H1 (cell line): Measurements from ENCODE around the gene ANKRD40CL. TPM values are rescaled to one million over a fixed set of nuclear protein-coding genes. Genes with fewer than 3 reads are reported as not detected.

Source experiments
- CTCF ChIA-PET: fragments of 300-600 bp; sonication (Branson Sonifier 250); formaldehyde crosslinking; loops from one replicate; lab custom pipeline; 2021; ENCODE audit not compliant: partially characterized antibody; lab: Charles Lee
- POLR2A ChIA-PET: fragments of 300-600 bp; sonication (Branson Sonifier 250); formaldehyde crosslinking; loops from one replicate; lab custom pipeline; 2021; ENCODE audit warnings: inconsistent platforms; ENCODE audit not compliant: partially characterized antibody; lab: Charles Lee
- DNase-seq, 2 experiments: peaks; one replicate each; pipeline versions ENCODE4 v3.0.0 to v3.0.0-alpha.2; 2010 to 2022; ENCODE audit warnings: low spot score in 2 of 2, low read depth in 1 of 2, mixed read lengths in 1 of 2
- FAIRE-seq: peaks from 2 replicates; lab custom pipeline; 2011; peaks lifted over from hg19 to GRCh38; lab: Jason Lieb, UNC
- H2AFZ ChIP-seq: 2 replicates; pipeline ENCODE4 v1.8.1; 2012; ENCODE audit warnings: low read length, inconsistent platforms
- H2AK5ac ChIP-seq: 2 replicates; pipeline ENCODE4 v1.6.1; 2013; ENCODE audit warnings: low read depth, low read length
- H2BK120ac ChIP-seq: replicated peaks from 2 replicates; pipeline ENCODE3; 2013; ENCODE audit warnings: low read depth, low read length, inconsistent platforms
- H2BK12ac ChIP-seq: 2 replicates; pipeline ENCODE4 v1.6.1; 2013; ENCODE audit warnings: low read depth, low read length
- H2BK15ac ChIP-seq: 2 replicates; pipeline ENCODE4 v1.6.1; 2013; ENCODE audit warnings: low read length
- H2BK20ac ChIP-seq: 2 replicates; pipeline ENCODE4 v1.6.1; 2013; ENCODE audit warnings: low read length
- H2BK5ac ChIP-seq: 2 replicates; pipeline ENCODE4 v1.6.1; 2013; ENCODE audit warnings: low read depth, low read length
- H3K14ac ChIP-seq: 2 replicates; pipeline ENCODE4 v1.6.1; 2013; ENCODE audit warnings: inconsistent platforms; ENCODE audit not compliant: insufficient read length
- H3K18ac ChIP-seq: 2 replicates; pipeline ENCODE4 v1.6.1; 2013; ENCODE audit warnings: low read length; ENCODE audit errors: extremely low read depth
- H3K23ac ChIP-seq: 2 replicates; pipeline ENCODE4 v1.6.1; 2013; ENCODE audit warnings: inconsistent platforms; ENCODE audit not compliant: insufficient read length
- H3K23me2 ChIP-seq: 2 replicates; pipeline ENCODE4 v1.6.1; 2013; ENCODE audit warnings: low read depth, low read length
- H3K27ac ChIP-seq: 2 replicates; pipeline ENCODE4 v1.6.1; 2011; ENCODE audit warnings: low read depth, low read length, inconsistent platforms
- H3K27me3 ChIP-seq, 4 experiments: replicated peaks in 1 of 4; 1 replicate in 1 of 4; 2 replicates in 3 of 4; pipeline versions ENCODE4 v1.6.1 to v1.8.1; 2011 to 2013; ENCODE audit warnings: low read length in 3 of 4, mild to moderate bottlenecking in 3 of 4, inconsistent platforms in 2 of 4, mixed read lengths in 2 of 4, moderate library complexity in 1 of 4; ENCODE audit not compliant: control insufficient read depth in 3 of 4, insufficient read depth in 3 of 4; ENCODE audit errors: extremely low read depth in 1 of 4
- H3K36me3 ChIP-seq, 4 experiments: 2 replicates each; pipeline versions ENCODE4 v1.6.1 to v1.8.1; 2011 to 2013; ENCODE audit warnings: mild to moderate bottlenecking in 4 of 4, low read length in 3 of 4, moderate library complexity in 2 of 4, control low read depth in 1 of 4, inconsistent platforms in 1 of 4; ENCODE audit not compliant: insufficient read depth in 4 of 4, control insufficient read depth in 2 of 4
- H3K4ac ChIP-seq: replicated peaks from 2 replicates; pipeline ENCODE3; 2013; ENCODE audit warnings: low read length, low read depth, mixed read lengths, inconsistent platforms; ENCODE audit not compliant: insufficient read length
- H3K4me1 ChIP-seq, 4 experiments: replicated peaks in 1 of 4; 1 replicate in 1 of 4; 2 replicates in 3 of 4; pipeline versions ENCODE4 v1.6.1 to v1.8.1; 2011 to 2013; ENCODE audit warnings: low read length in 3 of 4, inconsistent platforms in 2 of 4, mixed read lengths in 1 of 4; ENCODE audit not compliant: insufficient read depth in 4 of 4, control insufficient read depth in 3 of 4
- H3K4me2 ChIP-seq, 2 experiments: 2 replicates each; pipeline versions ENCODE4 v1.6.1 to v1.8.1; 2011 to 2013; ENCODE audit warnings: low read depth in 2 of 2, low read length in 2 of 2, control low read depth in 1 of 2, inconsistent platforms in 1 of 2, mild to moderate bottlenecking in 1 of 2; ENCODE audit not compliant: insufficient read depth in 1 of 2
- H3K4me3 ChIP-seq, 4 experiments: fragments of 200-600, 300-600 bp in 1 of 4; sonication (generic), shearing (Covaris generic), sonication (Bioruptor Twin) in 1 of 4; 2 replicates each; pipeline versions ENCODE4 v1.5.1 to v1.8.1; 2011 to 2016; ENCODE audit warnings: low read length in 4 of 4, low read depth in 3 of 4, control low read depth in 2 of 4, inconsistent platforms in 2 of 4, mild to moderate bottlenecking in 2 of 4, mixed read lengths in 1 of 4, moderate library complexity in 1 of 4; ENCODE audit not compliant: insufficient read depth in 2 of 4; ENCODE audit errors: extremely low read depth in 1 of 4
- H3K56ac ChIP-seq: replicated peaks from 2 replicates; pipeline ENCODE3; 2013; ENCODE audit warnings: low read depth, mild to moderate bottlenecking, mixed read lengths, low read length, inconsistent platforms; ENCODE audit not compliant: insufficient read length
- H3K79me1 ChIP-seq: 2 replicates; pipeline ENCODE4 v1.6.1; 2013; ENCODE audit warnings: low read depth, low read length, control low read depth
- H3K79me2 ChIP-seq, 2 experiments: 2 replicates each; pipeline versions ENCODE4 v1.6.1 to v1.8.1; 2012 to 2013; ENCODE audit warnings: low read length in 2 of 2, mild to moderate bottlenecking in 2 of 2, inconsistent platforms in 1 of 2; ENCODE audit not compliant: insufficient read depth in 2 of 2, control insufficient read depth in 1 of 2
- H3K9ac ChIP-seq, 4 experiments: replicated peaks in 1 of 4; 1 replicate in 1 of 4; 2 replicates in 3 of 4; pipeline versions ENCODE4 v1.6.1 to v1.8.1; 2011 to 2013; ENCODE audit warnings: low read depth in 3 of 4, low read length in 3 of 4, control low read depth in 2 of 4, mild to moderate bottlenecking in 2 of 4, moderate library complexity in 2 of 4, inconsistent platforms in 1 of 4; ENCODE audit errors: extremely low read depth in 1 of 4
- H3K9me3 ChIP-seq, 2 experiments: 2 replicates each; pipeline versions ENCODE4 v1.6.1 to v1.8.1; 2012 to 2013; ENCODE audit warnings: mild to moderate bottlenecking in 2 of 2, moderate library complexity in 2 of 2, control low read depth in 1 of 2, inconsistent platforms in 1 of 2, low read depth in 1 of 2, low read length in 1 of 2, mixed read lengths in 1 of 2; ENCODE audit not compliant: insufficient read depth in 2 of 2
- H4K20me1 ChIP-seq, 2 experiments: replicated peaks in 1 of 2; 2 replicates each; pipeline versions ENCODE3 to v1.8.1; 2011 to 2013; ENCODE audit warnings: inconsistent platforms in 2 of 2, low read length in 2 of 2, mild to moderate bottlenecking in 1 of 2; ENCODE audit not compliant: insufficient read depth in 2 of 2, control insufficient read depth in 1 of 2
- H4K5ac ChIP-seq: 2 replicates; pipeline ENCODE4 v1.6.1; 2013; ENCODE audit warnings: low read length, low read depth, mixed read lengths, inconsistent platforms; ENCODE audit not compliant: insufficient read length
- H4K8ac ChIP-seq: 2 replicates; pipeline ENCODE4 v1.8.0; 2013; ENCODE audit warnings: mild to moderate bottlenecking, moderate library complexity, low read length, inconsistent platforms; ENCODE audit not compliant: insufficient read depth; ENCODE audit errors: extremely low read depth
- H4K91ac ChIP-seq: replicated peaks from 2 replicates; pipeline ENCODE3; 2013; ENCODE audit warnings: low read length, mixed read lengths, inconsistent platforms; ENCODE audit not compliant: insufficient read length
- CBX8 ChIP-seq: fragments of 300-800, 300-1000 bp; sonication (generic); IDR thresholded peaks from 2 replicates; pipeline ENCODE4 v1.7.1; 2016; ENCODE audit warnings: low read depth, low read length, borderline replicate concordance
- CHD1 ChIP-seq: IDR thresholded peaks from 2 replicates; pipeline ENCODE4 v1.6.1; 2012; ENCODE audit warnings: low read depth, low read length, improper control_type of control experiment
- CHD2 ChIP-seq: IDR thresholded peaks from 2 replicates; pipeline ENCODE4 v1.6.1; 2012; ENCODE audit warnings: low read length, improper control_type of control experiment
- CREB1 ChIP-seq: IDR thresholded peaks from 2 replicates; pipeline ENCODE4 v1.6.1; 2012; ENCODE audit warnings: inconsistent platforms
- HDAC6 ChIP-seq: IDR thresholded peaks from one replicate; pipeline ENCODE4 v1.7.1; 2012; ENCODE audit warnings: low read depth, mild to moderate bottlenecking, inconsistent platforms, low read length, moderate library complexity
- KDM4A ChIP-seq: IDR thresholded peaks from one replicate; pipeline ENCODE4 v1.7.1; 2012; ENCODE audit warnings: low read depth, mild to moderate bottlenecking, moderate library complexity, low read length, inconsistent platforms; ENCODE audit not compliant: severe bottlenecking
- SAP30 ChIP-seq: fragments of 300-600 bp; sonication (generic); IDR thresholded peaks from 2 replicates; pipeline ENCODE4 v1.7.1; 2012; ENCODE audit warnings: low read length, moderate library complexity, mild to moderate bottlenecking, inconsistent platforms; ENCODE audit not compliant: insufficient read depth, insufficient replicate concordance
- SP1 ChIP-seq: IDR thresholded peaks from 2 replicates; pipeline ENCODE4 v1.6.1; 2011; ENCODE audit warnings: low read depth, low read length
- SP2 ChIP-seq: IDR thresholded peaks from 2 replicates; pipeline ENCODE4 v1.6.1; 2012; ENCODE audit warnings: mild to moderate bottlenecking, low read length, inconsistent platforms
- USF2 ChIP-seq: IDR thresholded peaks from 2 replicates; pipeline ENCODE4 v1.6.1; 2011; ENCODE audit warnings: low read length, improper control_type of control experiment
- ZNF274 ChIP-seq: IDR thresholded peaks from 2 replicates; pipeline ENCODE4 v1.7.0; 2012; ENCODE audit warnings: low read length, borderline replicate concordance; ENCODE audit errors: extremely low read depth
- WGBS, 2 experiments: shearing (Covaris generic) in 1 of 2; methylation state at CpG; one replicate each; pipeline versions ENCODE4 v1.1.6 to v1.1.7; 2013 to 2015; ENCODE audit warnings: low lambda C conversion rate in 2 of 2, mixed read lengths in 2 of 2, inconsistent platforms in 1 of 2, low coverage in 1 of 2, missing lambda C conversion rate in 1 of 2; ENCODE audit not compliant: insufficient replicate concordance in 2 of 2, insufficient coverage in 1 of 2, insufficient read length in 1 of 2; ENCODE audit errors: extremely low coverage in 1 of 2, missing lambda C conversion rate in 1 of 2; 5-methylcytosine and 5-hydroxymethylcytosine counted together
- polyA plus RNA-seq, 7 experiments: library from polyadenylated mRNA; depleted of rRNA in 3 of 7; stranded (reverse) in 5 of 7; unstranded in 2 of 7; fragments of >200 nt in 5 of 7; fragments of 200-250 nt in 2 of 7; gene quantifications; 1 replicate in 5 of 7; 2 replicates in 1 of 7; 4 replicates in 1 of 7; pipeline versions ENCODE4 v1.2.1 to v1.2.3, GENCODE V29; 2011 to 2013; ENCODE audit warnings: missing spikeins in 2 of 7, mixed read lengths in 2 of 7
- total RNA-seq: library from RNA; stranded (reverse); fragmentation: NEBNext Ultra II Directional; extraction: Animal tissue kit (Norgen Biotek cat#: 25700); gene quantifications from 2 replicates; pipeline ENCODE4 v1.2.1, GENCODE V29; 2021

Gene ANKRD40CL
- total and polyA plus RNA-seq, 2 of the 8 experiments (the other 6 are each of a cell fraction or from before 2014, with no cell fraction given), result not detected

- no peak overlapping the region for H2BK20ac ChIP-seq
- WGBS, 2 experiments, result 88% methylated on average over 5 of the region's 5 CpGs; no CpG with 5 or more reads in 1 of the 2 experiments
- peaks cover 0 to 4% (median 2%) of the 10 kb centered on the region in 4 experiments; a peak in 3 of 7 replicates for H3K4me1 ChIP-seq
- H3K27me3 ChIP-seq, result no peaks in the 10 kb centered on the region
- H3K23ac ChIP-seq, result no peak overlapping the region
- no peak overlapping the region for H3K4me2 ChIP-seq
- H3K56ac ChIP-seq, result no peak overlapping the region
- H4K91ac ChIP-seq, result no peak overlapping the region
- peaks cover 78 to 97% of the 10 kb centered on the region in 2 experiments for H3K79me2 ChIP-seq
- H3K9ac ChIP-seq, result no peak overlapping the region
- H2BK120ac ChIP-seq, result no peak overlapping the region
- H2AK5ac ChIP-seq, result no peak overlapping the region
- no peak overlapping the region for H2BK5ac ChIP-seq
- POLR2A ChIA-PET, result interaction anchor here (0.7 to 4.5 kb wide), 2 partner anchors 10 to 13 kb away, joined by 3 to 22 read pairs; partner anchors contain the start of gene LUC7L3
- no peak overlapping the region for H4K8ac ChIP-seq
- H3K14ac ChIP-seq, result no peak overlapping the region
- H3K9me3 ChIP-seq, result no peaks in the 10 kb centered on the region
- FAIRE-seq (no peak), DNase-seq (no peak)
- H4K20me1 ChIP-seq, result peaks cover 26 to 29% of the 10 kb centered on the region in 2 experiments
- no peak overlapping the region for H3K4me3 ChIP-seq
- no peak overlapping the region for H2BK12ac ChIP-seq
- peaks cover 4% of the 10 kb centered on the region; the same call in 1 of the 2 replicates for H3K79me1 ChIP-seq
- CTCF ChIA-PET, result interaction anchor here (1.1 to 1.6 kb wide), 3 partner anchors 54 to 221 kb away, joined by 3 read pairs; no protein-coding TSS in a partner anchor
- H3K36me3 ChIP-seq, result peaks cover 0 to 5% (median 0%) of the 10 kb centered on the region in 4 experiments; a peak in 1 of 8 replicates
- H2BK15ac ChIP-seq, result no peak overlapping the region
- H3K27ac ChIP-seq, result no peak overlapping the region
- H4K5ac ChIP-seq, result no peak overlapping the region
- no peak overlapping the region for H3K4ac ChIP-seq
- no peaks in the 10 kb centered on the region; the same call in 1 of the 2 replicates for H3K23me2 ChIP-seq
- no peak overlapping the region for H2AFZ ChIP-seq
- no peak overlapping the region for H3K18ac ChIP-seq
- no peak for TF ChIP-seq SP1
- no peak for TF ChIP-seq SAP30
- no peak for TF ChIP-seq KDM4A
- TF ChIP-seq HDAC6, result no peak
- no peak for TF ChIP-seq SP2
- TF ChIP-seq CHD1, result no peak
- no peak for TF ChIP-seq CBX8
- no peak for TF ChIP-seq USF2
- no peak for TF ChIP-seq CREB1
- TF ChIP-seq CHD2, result no peak
- no peak for TF ChIP-seq ZNF274
Measured at GRCh38 chr17:50728881-50729765, 38.2 kb downstream of the ANKRD40CL start.
